ENCODE measurements around the gene ZNF486. TPM values are rescaled to one million over a fixed set of nuclear protein-coding genes. Genes with fewer than 3 reads are reported as not detected.
"Not testable (repeated sequence)": the region's sequence is repeated elsewhere in the genome, so short reads cannot be mapped to it uniquely, and the experiment has no call there.

The ZNF486 gene
- total and polyA plus RNA-seq, 5 experiments from 2014 or later, result 2.3 to 14.9 (median 6.9) TPM

GRCh38 chr19:20167651-20168122, 673 bp downstream of the ZNF486 start:
- peak overlapping the region; percentile 79 to 98 (median 93) for H3K27ac Mint-ChIP-seq
- H3K9me3 Mint-ChIP-seq, result peaks cover 0 to 48% (median 13%) of the 10 kb centered on the region in 9 donors
- H3K4me3 Mint-ChIP-seq, result peak overlapping the region; percentile 93 to 99 (median 97)
- ATAC-seq (no peak), DNase-seq (peak in 3 of 10 donors; percentile 7 to 21 (median 20))
- POLR2A ChIA-PET, result interaction anchor here (0.7 to 2.4 kb wide), 7 partner anchors 70 to 1668 kb away, joined by 3 to 17 read pairs (median 7); partner anchors contain the start of genes ZNF43, ZNF682 and ZNF90
- H3K4me1 Mint-ChIP-seq, result peaks cover 22 to 54% (median 32%) of the 10 kb centered on the region in 4 donors
- H3K27me3 Mint-ChIP-seq, result no peaks in the 10 kb centered on the region
- peaks cover 21 to 33% (median 30%) of the 10 kb centered on the region in 3 donors for H3K36me3 Mint-ChIP-seq

DNA sequence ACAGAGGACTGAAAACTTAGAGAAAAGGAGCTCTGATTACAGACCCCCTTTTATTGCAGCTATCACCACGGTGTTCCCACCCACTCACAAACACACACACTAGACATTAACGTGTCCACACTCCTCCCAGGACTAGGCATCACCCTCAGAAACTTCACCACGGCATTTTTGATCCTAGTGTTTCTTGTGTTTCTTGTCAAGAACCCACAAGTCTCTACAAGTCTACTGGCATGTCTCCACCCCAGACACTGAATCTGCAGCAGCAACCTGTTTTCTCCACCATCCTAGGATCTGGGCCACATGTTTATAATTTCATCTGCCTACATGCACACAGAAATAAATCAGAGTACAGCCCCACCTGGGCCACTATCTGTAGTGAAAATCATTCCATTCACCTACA, 4.3 kb downstream of the ZNF486 start:
- Mint-ChIP-seq H3K9me3 (peaks cover 0 to 72% (median 14%) of the 10 kb centered on the region in 9 donors), H3K36me3 (peaks cover 23 to 51% (median 50%) of the 10 kb centered on the region in 3 donors), H3K4me3 (peak overlapping the region in 2 of 10 donors; percentile 0 to 42), H3K4me1 (peaks cover 13 to 38% (median 23%) of the 10 kb centered on the region in 4 donors), H3K27me3 (no peaks in the 10 kb centered on the region), H3K27ac (peak overlapping the region in 2 of 10 donors; percentile 56 to 76)
- DNase-seq, result no peak
- ATAC-seq, result no peak
- POLR2A ChIA-PET, result no interaction called here

DNA sequence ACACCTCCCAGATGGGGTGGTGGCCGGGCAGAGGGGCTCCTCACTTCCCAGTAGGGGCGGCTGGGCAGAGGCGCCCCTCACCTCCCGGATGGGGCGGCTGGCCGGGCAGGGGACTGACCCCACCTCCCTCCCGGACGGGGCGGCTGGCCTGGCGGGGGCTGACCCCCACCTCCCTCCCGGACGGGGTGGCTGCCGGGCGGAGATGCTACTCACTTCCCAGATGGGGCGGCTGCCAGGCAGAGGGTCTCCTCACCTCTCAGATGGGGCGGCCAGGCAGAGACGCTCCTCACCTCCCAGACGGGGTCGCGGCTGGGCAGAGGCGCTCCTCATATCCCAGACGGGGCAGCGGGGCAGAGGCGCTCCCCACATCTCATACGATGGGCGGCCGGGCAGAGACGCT, 8.8 kb downstream of the ZNF486 start:
- H3K27me3 Mint-ChIP-seq, ATAC-seq, H3K27ac Mint-ChIP-seq, H3K4me3 Mint-ChIP-seq, POLR2A ChIA-PET, DNase-seq: not testable (repeated sequence)
- H3K36me3 Mint-ChIP-seq, result peaks cover 42 to 69% (median 60%) of the 10 kb centered on the region in 3 donors
- H3K9me3 Mint-ChIP-seq, result peaks cover 0 to 66% (median 13%) of the 10 kb centered on the region in 9 donors
- H3K4me1 Mint-ChIP-seq, result peaks cover 9 to 21% (median 11%) of the 10 kb centered on the region in 4 donors

DNA sequence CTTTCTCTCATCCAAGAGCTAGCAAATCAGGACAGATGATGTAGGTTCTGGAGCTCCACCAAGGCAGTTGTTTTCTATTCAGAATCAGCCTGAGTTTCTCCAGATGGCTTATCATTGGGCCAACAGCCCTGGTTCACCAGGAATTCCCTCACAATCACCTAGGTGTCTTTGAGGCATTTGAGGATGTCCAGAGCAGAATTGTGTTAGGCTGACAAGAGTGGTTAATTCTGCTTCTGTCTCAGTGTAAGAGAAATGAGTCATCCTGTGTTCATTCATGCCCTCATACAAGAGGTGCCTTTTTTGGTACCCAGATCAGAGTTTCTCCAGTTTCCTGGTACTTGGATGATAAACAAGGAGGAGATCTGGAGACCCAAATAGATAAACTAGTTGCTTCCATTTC, 12.9 kb downstream of the ZNF486 start:
- H3K4me3 Mint-ChIP-seq, H3K27ac Mint-ChIP-seq, H3K27me3 Mint-ChIP-seq, POLR2A ChIA-PET, DNase-seq, ATAC-seq, H3K4me1 Mint-ChIP-seq: not testable (repeated sequence)
- peaks cover 0 to 39% (median 9%) of the 10 kb centered on the region in 9 donors for H3K9me3 Mint-ChIP-seq
- H3K36me3 Mint-ChIP-seq, result peaks cover 28 to 60% (median 39%) of the 10 kb centered on the region in 3 donors

DNA sequence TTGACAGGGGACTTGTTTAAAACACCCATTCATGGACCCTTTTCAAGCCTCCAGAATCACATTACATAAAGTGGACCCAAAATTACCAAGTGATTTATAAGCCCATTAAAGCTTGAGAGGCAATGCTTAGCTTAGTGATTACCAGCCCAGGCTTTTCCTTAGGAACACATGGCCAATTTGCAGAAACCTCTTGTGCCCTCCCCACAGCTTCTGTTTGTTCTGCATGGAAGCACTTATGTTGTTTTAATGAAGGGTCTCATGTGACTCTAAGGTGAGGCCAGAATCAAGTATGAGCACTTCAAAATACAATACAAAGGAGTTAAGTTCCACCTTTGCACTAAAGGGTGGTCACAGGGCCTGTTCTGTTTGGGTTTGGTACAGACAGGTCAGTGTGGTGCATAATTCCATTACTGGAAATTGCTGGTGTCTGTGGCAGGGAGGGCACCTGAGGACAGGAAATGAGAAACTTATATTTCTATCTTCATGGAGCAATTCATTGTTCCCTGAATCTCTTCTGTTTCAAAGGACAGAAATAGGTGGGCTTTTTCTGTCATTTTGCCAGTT, 15.3 kb downstream of the ZNF486 start:
- Mint-ChIP-seq H3K27ac (peak overlapping the region in 1 of 10 donors; percentile 15), H3K4me1 (peaks cover 0 to 8% (median under 1%) of the 10 kb centered on the region in 4 donors), H3K4me3 (no peak overlapping the region), H3K27me3 (no peaks in the 10 kb centered on the region), H3K9me3 (peaks cover 0 to 40% (median 6%) of the 10 kb centered on the region in 9 donors), H3K36me3 (peaks cover 32 to 64% (median 42%) of the 10 kb centered on the region in 3 donors)
- ATAC-seq (no peak), DNase-seq (no peak)
- POLR2A ChIA-PET, result interaction anchor here (0.6 kb wide), 1 partner anchor 13 kb away, joined by 3 read pairs; no protein-coding TSS in a partner anchor

DNA sequence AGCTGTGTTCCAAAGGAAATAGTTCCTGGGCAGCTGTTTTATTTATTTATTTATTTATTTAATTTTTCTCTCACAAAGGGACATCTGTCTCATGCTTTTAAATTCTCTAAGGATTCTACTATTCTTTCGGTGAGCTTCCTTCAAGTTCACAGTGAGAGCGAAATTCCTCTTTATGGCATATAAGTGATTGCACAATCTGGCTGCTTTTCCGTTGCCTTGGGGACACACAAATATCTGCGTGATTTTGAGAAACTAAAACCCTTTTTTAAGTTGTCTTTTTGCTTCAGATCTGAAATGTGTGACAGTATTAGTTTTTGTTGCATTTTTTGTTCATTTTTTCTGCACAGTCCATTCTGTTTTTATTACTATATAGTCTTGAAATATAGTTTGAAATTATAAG, 19.2 kb downstream of the ZNF486 start:
- Mint-ChIP-seq H3K4me3 (no peak overlapping the region), H3K27ac (no peak overlapping the region), H3K27me3 (no peaks in the 10 kb centered on the region), H3K4me1 (no peaks in the 10 kb centered on the region), H3K9me3 (peaks cover 0 to 54% (median 7%) of the 10 kb centered on the region in 9 donors), H3K36me3 (peaks cover 27 to 77% (median 62%) of the 10 kb centered on the region in 3 donors)
- POLR2A ChIA-PET, result no interaction called here
- ATAC-seq (no peak), DNase-seq (no peak)

DNA sequence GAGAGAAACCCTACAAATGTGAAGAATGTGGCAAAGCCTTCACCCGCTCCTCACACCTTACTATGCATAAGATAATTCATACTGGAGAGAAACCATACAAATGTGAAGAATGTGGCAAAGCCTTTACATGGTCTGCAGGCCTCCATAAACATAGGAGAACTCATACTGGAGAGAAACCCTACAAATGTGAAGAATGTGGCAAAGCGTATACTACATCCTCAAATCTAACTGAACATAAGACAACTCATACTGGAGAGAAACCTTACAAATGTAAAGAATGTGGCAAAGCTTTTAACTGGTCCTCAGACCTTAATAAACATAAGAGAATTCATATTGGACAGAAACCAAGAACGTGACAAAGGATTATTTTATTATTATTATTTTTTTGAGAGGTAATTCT, 30.7 kb downstream of the ZNF486 start:
- H3K27ac Mint-ChIP-seq, result no peak overlapping the region
- peaks cover 35 to 67% (median 54%) of the 10 kb centered on the region in 3 donors for H3K36me3 Mint-ChIP-seq
- ATAC-seq (no peak), DNase-seq (no peak)
- H3K9me3 Mint-ChIP-seq, result peaks cover 0 to 87% (median 22%) of the 10 kb centered on the region in 9 donors
- H3K27me3 Mint-ChIP-seq, result no peaks in the 10 kb centered on the region
- POLR2A ChIA-PET, result no interaction called here
- peaks cover 0 to 2% (median 0%) of the 10 kb centered on the region in 4 donors for H3K4me1 Mint-ChIP-seq
- peak overlapping the region in 1 of 10 donors; percentile 15 for H3K4me3 Mint-ChIP-seq

- Mint-ChIP-seq H3K27ac (no peak overlapping the region), H3K4me3 (no peak overlapping the region), H3K36me3 (peaks cover 3 to 31% (median 31%) of the 10 kb centered on the region in 3 donors), H3K9me3 (peaks cover 0 to 72% (median 24%) of the 10 kb centered on the region in 9 donors), H3K27me3 (no peaks in the 10 kb centered on the region), H3K4me1 (no peaks in the 10 kb centered on the region)
- no peak for DNase-seq
- no peak for ATAC-seq
- POLR2A ChIA-PET, result no interaction called here
Observed at GRCh38 chr19:20209051-20209450, 42.0 kb downstream of the ZNF486 start.

DNA sequence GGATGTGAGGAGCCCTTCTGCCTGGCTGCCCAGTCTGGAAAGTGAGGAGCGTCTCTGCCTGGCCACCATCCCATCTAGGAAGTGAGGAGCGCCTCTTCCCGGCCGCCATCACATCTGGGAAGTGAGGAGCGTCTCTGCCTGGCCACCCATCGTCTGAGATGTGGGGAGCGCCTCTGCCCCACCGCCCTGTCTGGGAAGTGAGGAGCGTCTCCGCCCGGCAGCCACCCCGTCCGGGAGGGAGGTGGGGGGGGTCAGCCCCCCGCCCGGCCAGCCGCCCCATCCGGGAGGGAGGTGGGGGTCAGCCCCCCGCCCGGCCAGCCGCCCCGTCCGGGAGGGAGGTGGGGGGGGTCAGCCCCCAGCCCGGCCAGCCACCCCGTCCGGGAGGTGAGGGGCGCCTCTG, 47.4 kb downstream of the ZNF486 start:
- H3K4me3 Mint-ChIP-seq, POLR2A ChIA-PET, H3K27ac Mint-ChIP-seq, DNase-seq, ATAC-seq, H3K4me1 Mint-ChIP-seq, H3K27me3 Mint-ChIP-seq: not testable (repeated sequence)
- H3K36me3 Mint-ChIP-seq, result peaks cover 13 to 35% (median 19%) of the 10 kb centered on the region in 3 donors
- peaks cover 0 to 54% (median 10%) of the 10 kb centered on the region in 9 donors for H3K9me3 Mint-ChIP-seq

DNA sequence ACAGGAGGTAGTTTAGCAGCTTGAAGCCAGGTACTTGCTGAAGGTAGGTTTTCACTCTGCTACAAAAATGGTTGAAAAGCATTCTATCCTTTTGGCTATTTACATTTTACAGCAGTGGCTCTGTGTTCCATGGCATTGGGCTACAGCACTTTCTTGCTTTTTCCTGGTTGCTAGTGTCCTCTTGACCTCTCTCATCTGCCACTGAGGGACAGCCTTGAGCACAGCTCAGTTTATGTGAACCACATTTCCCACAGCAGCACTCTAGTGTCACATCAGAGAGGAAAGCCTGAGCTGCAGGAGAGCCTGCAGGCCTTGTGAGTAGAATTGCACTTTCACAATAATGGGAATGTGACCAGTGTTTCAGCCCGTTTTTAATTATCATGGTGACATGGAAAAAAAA, 54.6 kb downstream of the ZNF486 start:
- H3K36me3 Mint-ChIP-seq, result peaks cover 6 to 37% (median 34%) of the 10 kb centered on the region in 3 donors
- H3K4me1 Mint-ChIP-seq, H3K27ac Mint-ChIP-seq, DNase-seq, H3K4me3 Mint-ChIP-seq, ATAC-seq, H3K27me3 Mint-ChIP-seq, POLR2A ChIA-PET: not testable (repeated sequence)
- H3K9me3 Mint-ChIP-seq, result peaks cover 0 to 60% (median 20%) of the 10 kb centered on the region in 9 donors

DNA sequence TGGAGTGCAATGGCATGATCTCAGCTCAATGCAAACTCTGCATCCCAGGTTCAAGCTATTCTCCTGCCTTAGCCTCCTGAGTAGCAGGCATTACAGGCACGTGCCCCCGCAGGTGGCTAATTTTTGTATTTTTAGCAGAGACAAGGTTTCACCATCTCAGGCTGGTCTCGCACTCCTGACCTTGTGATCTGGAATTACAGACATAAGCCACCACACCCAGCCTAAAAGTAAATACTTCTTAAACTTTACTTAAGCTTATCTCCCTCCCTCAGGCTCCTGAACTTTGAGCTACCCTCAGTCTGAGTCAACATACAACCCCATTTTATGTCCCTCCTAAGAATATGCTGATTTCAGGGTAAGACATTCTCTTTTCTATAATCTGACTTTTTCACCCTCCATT, 66.1 kb downstream of the ZNF486 start:
- POLR2A ChIA-PET, result interaction anchor here (0.6 kb wide), 1 partner anchor 362 kb away, joined by 3 read pairs; no protein-coding TSS in a partner anchor
- Mint-ChIP-seq H3K27ac (no peak overlapping the region), H3K36me3 (peaks cover 23 to 43% (median 29%) of the 10 kb centered on the region in 3 donors)

DNA sequence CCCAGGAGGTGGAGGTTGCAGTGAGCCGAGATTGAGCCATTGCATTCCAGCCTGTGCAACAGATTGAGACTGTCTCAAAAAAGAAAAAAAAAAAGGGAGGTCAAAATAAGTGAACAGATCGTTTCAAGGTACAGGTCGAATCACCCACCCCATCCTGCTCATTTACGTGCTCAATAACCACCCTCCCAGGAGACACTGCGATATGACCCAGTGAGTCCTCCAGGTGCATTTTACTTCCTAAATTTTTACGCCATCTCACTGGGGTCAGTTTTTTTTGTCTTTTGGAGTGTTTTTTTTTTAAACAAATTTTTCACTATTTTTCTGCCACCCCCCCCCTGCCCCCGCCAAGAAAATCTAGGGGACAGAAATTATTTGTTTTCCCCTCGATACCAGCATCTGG, 68.1 kb downstream of the ZNF486 start:
- ATAC-seq (no peak), DNase-seq (no peak)
- peaks cover 15 to 25% (median 15%) of the 10 kb centered on the region in 3 donors for H3K36me3 Mint-ChIP-seq
- peaks cover 8 to 13% (median 12%) of the 10 kb centered on the region in 4 donors for H3K4me1 Mint-ChIP-seq
- H3K27me3 Mint-ChIP-seq, result no peaks in the 10 kb centered on the region
- H3K4me3 Mint-ChIP-seq, result no peak overlapping the region
- H3K27ac Mint-ChIP-seq, result no peak overlapping the region
- POLR2A ChIA-PET, result no interaction called here
- H3K9me3 Mint-ChIP-seq, result peaks cover 0 to 31% (median 10%) of the 10 kb centered on the region in 9 donors

More for the DNA sequence above, 66.1 kb downstream of the ZNF486 start:
- Mint-ChIP-seq H3K4me3 (no peak overlapping the region), H3K9me3 (peaks cover 5 to 52% (median 17%) of the 10 kb centered on the region in 9 donors), H3K27me3 (no peaks in the 10 kb centered on the region), H3K4me1 (peaks cover 4 to 8% (median 7%) of the 10 kb centered on the region in 4 donors)
- ATAC-seq (no peak), DNase-seq (no peak)
